Measurements from ENCODE around the gene CCDC150. TPM values are rescaled to one million over a fixed set of nuclear protein-coding genes. Genes with fewer than 3 reads are reported as not detected.

The CCDC150 gene
- total and polyA plus RNA-seq, 2 of the 8 experiments (the other 6 are each of a cell fraction or from before 2014, with no cell fraction given): 8.3 to 31.9 TPM

DNA sequence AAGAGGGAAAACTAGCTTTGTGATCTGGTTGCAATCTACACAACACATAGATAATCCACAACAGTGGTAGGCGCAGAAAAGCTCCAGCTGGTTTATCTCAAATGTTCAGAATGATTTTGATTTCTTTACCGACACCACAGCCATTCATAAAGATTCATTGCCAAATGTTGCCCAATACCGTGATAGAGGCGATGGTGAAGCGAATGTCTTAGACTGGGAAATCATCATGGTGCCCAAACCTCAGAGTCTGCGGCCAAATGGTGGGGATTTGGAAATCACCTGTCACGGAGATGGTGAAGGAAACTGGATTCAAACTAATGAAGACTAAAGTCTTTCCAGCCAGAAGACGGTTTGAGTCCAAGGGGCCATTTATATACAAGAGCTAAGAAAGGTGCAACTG lies 48.5 kb upstream of the CCDC150 start (continued):
- no peak for TF ChIP-seq TAF1 (IDR thresholded peaks at IDR 0.05; ENCODE audit: low read depth, low read length)
- TF ChIP-seq BCL11A (IDR thresholded peaks at IDR 0.05; ENCODE audit: low read depth in 2 of 2, low read length in 2 of 2): no peak
- no peak for TF ChIP-seq KDM4A (IDR thresholded peaks at IDR 0.05; ENCODE audit: low read depth, low read length, severe bottlenecking)
